Activated CD4-positive, alpha-beta T cell treated with anti-CD3 and anti-CD28 coated beads for 4 hours (primary cell): ENCODE data around the gene DIDO1.

Experiments
- DNase-seq, 2 donors: peaks; one replicate each; pipeline ENCODE4 v3.0.0-alpha.2; 2020

Gene DIDO1

GRCh38 chr20:62829231-62830230, 96.8 kb downstream of the DIDO1 start:
- DNase-seq, result no peak

GRCh38 chr20:62828511-62829230, 97.6 kb downstream of the DIDO1 start:
- no peak for DNase-seq

- no peak for DNase-seq
Measured at GRCh38 chr20:62828051-62828450, 98.3 kb downstream of the DIDO1 start.
